GM12874 (cell line): Measurements from ENCODE around the gene CHTOP.

Experiments
- TF ChIP-seq, protein P1 (sequence below): IDR thresholded peaks from 2 replicates; pipeline ENCODE4 v1.5.1; 2011; ENCODE audit warnings: low read depth, mild to moderate bottlenecking, control low read depth, low read length, moderate library complexity; ENCODE audit not compliant: insufficient read depth

The CHTOP gene

DNA sequence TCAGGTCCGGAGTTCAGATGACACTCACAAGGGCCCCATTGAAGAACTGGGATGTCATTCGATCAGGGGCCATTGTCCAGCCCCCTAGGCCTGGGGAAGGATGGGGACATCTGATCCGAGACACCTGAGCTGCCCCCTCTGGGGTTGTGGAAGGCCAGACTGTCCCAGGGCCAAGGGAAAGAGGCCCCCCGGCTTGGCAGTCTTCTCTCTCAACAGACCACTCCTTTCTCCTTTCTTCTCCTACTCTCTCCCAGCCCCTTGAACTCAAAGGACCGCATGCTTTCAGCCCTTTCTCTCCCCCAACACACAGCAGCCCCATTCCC, 4.6 kb upstream of the CHTOP start:
- TF ChIP-seq, protein P1, sequence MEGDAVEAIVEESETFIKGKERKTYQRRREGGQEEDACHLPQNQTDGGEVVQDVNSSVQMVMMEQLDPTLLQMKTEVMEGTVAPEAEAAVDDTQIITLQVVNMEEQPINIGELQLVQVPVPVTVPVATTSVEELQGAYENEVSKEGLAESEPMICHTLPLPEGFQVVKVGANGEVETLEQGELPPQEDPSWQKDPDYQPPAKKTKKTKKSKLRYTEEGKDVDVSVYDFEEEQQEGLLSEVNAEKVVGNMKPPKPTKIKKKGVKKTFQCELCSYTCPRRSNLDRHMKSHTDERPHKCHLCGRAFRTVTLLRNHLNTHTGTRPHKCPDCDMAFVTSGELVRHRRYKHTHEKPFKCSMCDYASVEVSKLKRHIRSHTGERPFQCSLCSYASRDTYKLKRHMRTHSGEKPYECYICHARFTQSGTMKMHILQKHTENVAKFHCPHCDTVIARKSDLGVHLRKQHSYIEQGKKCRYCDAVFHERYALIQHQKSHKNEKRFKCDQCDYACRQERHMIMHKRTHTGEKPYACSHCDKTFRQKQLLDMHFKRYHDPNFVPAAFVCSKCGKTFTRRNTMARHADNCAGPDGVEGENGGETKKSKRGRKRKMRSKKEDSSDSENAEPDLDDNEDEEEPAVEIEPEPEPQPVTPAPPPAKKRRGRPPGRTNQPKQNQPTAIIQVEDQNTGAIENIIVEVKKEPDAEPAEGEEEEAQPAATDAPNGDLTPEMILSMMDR: no peak

DNA sequence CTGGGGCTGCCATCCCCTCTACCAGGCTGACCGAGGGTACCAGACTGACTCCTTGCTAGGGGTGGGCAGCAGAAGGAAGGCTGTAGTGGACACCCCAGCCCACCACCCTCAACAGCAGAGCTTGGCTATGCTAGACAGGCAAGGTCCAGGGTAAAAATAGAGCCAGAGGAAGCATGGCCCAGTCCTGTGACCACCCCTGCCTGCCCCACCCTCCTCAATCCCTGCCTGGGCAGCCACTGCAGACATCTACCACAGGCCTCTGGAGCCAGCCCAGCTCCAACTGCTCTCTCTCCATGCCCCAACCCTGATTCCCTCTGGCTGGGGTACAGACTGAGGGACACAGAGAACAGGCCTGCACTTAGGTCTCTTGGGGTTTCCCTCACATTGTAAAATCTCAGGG, 3.9 kb upstream of the CHTOP start:
- TF ChIP-seq, protein P1: no peak

DNA sequence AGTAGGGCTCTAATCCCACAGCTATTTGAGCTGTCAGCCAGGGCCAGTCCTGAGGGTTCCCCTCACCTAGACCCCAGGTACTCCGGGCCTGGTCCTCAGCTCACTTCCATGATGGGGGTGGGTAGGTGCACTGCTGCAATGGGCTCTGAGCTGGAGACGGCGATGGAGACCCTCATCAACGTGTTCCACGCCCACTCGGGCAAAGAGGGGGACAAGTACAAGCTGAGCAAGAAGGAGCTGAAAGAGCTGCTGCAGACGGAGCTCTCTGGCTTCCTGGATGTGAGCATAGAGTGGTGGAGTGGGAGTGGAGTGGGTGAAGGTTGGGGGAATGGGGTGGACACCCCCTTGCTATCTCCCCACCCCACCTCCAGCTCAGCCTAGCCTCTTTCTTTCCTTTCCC, 3.5 kb upstream of the CHTOP start:
- TF ChIP-seq, protein P1: no peak

DNA sequence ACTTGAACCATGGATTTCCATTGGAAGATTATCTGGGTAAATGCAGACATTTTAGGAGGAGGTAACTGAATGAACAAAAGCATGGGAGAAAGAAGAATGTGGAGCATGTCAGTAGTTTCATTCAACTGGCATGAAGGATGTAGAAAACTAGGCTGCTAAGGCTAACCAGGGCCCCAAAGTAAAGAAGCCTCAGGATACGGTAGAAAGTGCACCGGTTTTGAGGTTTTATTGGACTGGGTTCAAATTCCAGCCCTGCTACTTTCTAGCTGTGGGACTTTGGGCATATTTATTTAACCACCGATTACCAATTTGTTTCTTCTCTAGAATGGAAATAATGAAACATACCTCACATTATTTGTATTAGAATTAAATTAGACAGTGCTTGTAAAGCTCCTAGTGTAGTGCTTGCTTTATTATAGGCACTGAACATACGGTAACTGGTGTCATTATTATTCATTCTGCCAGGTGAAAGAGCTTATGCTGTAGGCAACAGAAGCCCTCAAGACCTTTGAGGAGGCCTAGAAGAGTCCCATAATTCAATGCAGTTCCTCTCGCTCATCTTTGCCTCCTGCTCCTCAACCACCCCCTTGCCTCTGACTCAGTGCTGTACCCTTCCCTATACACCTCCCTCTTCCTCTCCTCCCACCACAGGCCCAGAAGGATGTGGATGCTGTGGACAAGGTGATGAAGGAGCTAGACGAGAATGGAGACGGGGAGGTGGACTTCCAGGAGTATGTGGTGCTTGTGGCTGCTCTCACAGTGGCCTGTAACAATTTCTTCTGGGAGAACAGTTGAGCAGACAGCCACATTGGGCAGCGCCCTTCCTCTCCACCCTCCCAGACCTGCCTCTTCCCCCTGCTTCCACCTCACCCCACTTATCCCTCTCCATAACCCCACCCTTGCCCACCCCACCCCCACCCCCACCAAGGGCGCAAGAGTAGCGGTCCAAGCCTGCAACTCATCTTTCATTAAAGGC, 2.5 kb upstream of the CHTOP start:
- TF ChIP-seq, protein P1: no peak

DNA sequence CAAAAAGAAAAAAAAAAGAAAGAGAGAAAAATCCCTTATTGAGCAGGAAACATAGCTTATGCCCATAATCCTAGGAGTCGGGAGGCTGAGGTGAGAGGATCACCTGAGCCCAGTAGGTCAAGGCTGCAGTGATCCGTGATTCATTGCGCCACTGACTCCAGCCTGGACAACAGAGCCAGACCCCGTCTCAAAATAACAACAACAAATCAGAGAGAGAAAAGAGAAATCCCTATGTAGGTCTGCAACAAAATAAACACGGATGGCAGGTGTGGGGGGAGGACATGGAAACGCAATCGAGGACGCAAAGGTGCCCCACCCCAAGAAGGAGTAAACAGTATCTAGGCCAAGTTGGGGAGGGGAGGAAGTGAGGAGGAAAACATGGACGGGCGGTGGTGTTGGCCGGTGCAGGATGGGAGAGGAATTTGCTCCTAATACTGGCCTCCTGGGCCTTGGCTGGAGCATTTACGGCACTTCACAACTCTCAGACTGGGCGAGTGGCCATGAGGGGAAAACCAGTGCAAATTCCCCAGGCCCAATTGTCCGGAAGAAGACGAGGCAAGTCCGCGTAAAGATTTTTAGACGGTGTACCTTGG, 609 bp upstream of the CHTOP start:
- TF ChIP-seq, protein P1: no peak

DNA sequence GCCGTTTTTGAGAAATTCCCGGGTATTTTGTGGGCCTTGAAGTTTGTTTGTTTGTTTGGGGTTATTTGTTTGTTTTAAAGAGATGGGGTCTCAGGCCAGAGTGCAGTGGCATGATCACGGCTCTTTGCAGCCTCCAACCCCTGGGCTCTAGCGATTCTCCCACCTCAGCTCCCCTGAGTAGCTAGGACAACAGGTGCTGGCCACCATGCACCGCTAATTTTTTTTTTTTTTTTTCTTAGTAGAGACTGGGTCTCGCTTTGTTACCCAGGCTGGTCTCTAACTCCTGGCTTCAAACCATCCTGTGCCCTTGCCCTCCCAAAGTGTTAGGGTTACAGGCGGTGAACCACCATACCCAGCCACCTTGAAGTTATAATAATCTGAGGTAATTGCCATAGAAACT, 2.0 kb downstream of the CHTOP start:
- TF ChIP-seq, protein P1: no peak

DNA sequence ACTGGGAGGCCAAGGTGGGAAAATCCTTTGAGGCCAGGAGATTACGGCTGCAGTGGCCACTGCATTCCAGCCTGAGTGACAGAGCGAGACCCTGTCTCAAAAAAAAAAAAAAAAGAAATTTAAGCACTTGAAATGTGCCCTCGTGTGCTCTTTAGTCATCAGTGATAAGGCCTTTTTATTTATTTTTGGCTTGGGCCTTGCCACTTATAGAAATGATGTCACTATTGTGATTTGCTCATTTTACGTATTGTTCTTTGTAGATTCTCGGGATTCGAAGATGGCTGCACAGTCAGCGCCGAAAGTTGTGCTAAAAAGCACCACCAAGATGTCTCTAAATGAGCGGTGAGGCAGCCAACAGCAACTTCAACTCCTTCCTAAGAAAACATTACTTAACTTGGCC, 2.4 kb downstream of the CHTOP start:
- TF ChIP-seq, protein P1: no peak
